OCI-LY3 (cell line): ENCODE data around the gene DCTN4.

Experiments used
- CTCF ChIP-seq: fragments of 200-600, 300-600 bp; sonication (generic); IDR thresholded peaks from 2 replicates; pipeline ENCODE4 v1.5.1; 2014; ENCODE audit warnings: antibody characterized with exemption, low read length, low read depth
- EZH2phosphoT487 ChIP-seq: fragments of 200-600 bp; shearing (Covaris generic); IDR thresholded peaks from 2 replicates; pipeline ENCODE4 v1.6.1; 2018; ENCODE audit warnings: antibody characterized with exemption, mixed run types, low read depth

- TF ChIP-seq CTCF (no peak), EZH2phosphoT487 (no peak)
Measured at GRCh38 chr5:150703762-150704161, 55.1 kb downstream of the DCTN4 start.
